ENCODE measurements around the gene SSBP4. TPM values are rescaled to one million over a fixed set of nuclear protein-coding genes. Genes with fewer than 3 reads are reported as not detected.

The SSBP4 gene
- total RNA-seq, 1 experiment from 2014 or later: 46.1 TPM

- H3K27me3 ChIP-seq (ENCODE audit: insufficient read depth, low read length): no peaks in the 10 kb centered on the region
- WGBS (ENCODE audit: extremely low coverage, insufficient read length, low lambda C conversion rate): no CpG with 5 or more reads among the region's 8 CpGs
- no peak overlapping the region for H2BK5ac ChIP-seq (ENCODE audit: insufficient read length, low read length)
- H4K5ac ChIP-seq (ENCODE audit: insufficient read length, low read depth, low read length): no peak overlapping the region
- no peak overlapping the region for H3K9ac ChIP-seq (ENCODE audit: extremely low read depth, insufficient read length, low read length)
- no peaks in the 10 kb centered on the region for H3K23me2 ChIP-seq (ENCODE audit: insufficient read length, low read depth, low read length, poor library complexity, severe bottlenecking)
- no peaks in the 10 kb centered on the region for H3K79me2 ChIP-seq (ENCODE audit: insufficient read depth, low read length)
- H3K4me1 Mint-ChIP-seq: peaks cover 0 to 3% of the 10 kb centered on the region in 2 experiments; a peak in 1 of 4 replicates
- no peak overlapping the region for H3K18ac ChIP-seq (ENCODE audit: insufficient read length, low read depth, low read length)
- H3K27me3 Mint-ChIP-seq (ENCODE audit: low read depth): no peaks in the 10 kb centered on the region; the same call in 1 of the 2 replicates
- H2BK120ac ChIP-seq (ENCODE audit: low read depth, low read length, poor library complexity, severe bottlenecking): no peak overlapping the region
- peaks cover 8 to 29% (median 28%) of the 10 kb centered on the region in 3 experiments; a peak in 6 of 7 replicates for H3K36me3 Mint-ChIP-seq (ENCODE audit: insufficient read depth in 1 of 3, low read depth in 3 of 3)
- no peaks in the 10 kb centered on the region for H3K4me1 ChIP-seq (ENCODE audit: insufficient read depth, low read length)
- H3K56ac ChIP-seq (ENCODE audit: insufficient read length, low read depth, low read length): no peak overlapping the region
- H3K79me1 ChIP-seq (ENCODE audit: insufficient read depth, low read depth, low read length, poor library complexity, severe bottlenecking): no peaks in the 10 kb centered on the region
- H2BK12ac ChIP-seq (ENCODE audit: insufficient read length, low read depth, low read length): no peak overlapping the region
- no peak overlapping the region for H3K27ac ChIP-seq (ENCODE audit: insufficient read length, low read depth, low read length)
- H4K91ac ChIP-seq (ENCODE audit: insufficient read length, low read depth, low read length): no peak overlapping the region
- H3K4ac ChIP-seq (ENCODE audit: low read depth, low read length): no peak overlapping the region
- H3K4me3 Mint-ChIP-seq: no peak overlapping the region
- no peak for DNase-seq
- H3K27ac Mint-ChIP-seq: peak overlapping the region in 2 of 3 experiments; percentile 19 to 85; a peak in 3 of 7 replicates
- H3T11ph ChIP-seq (ENCODE audit: low read length): no peak overlapping the region
- H3K23ac ChIP-seq (ENCODE audit: insufficient read length, low read depth, low read length): no peak overlapping the region
- TF ChIP-seq CTCF (conservative IDR thresholded peaks at IDR 0.05): no peak
- no peak overlapping the region for H2AFZ ChIP-seq (ENCODE audit: low read length)
- no peak overlapping the region for H3K14ac ChIP-seq (ENCODE audit: insufficient read depth, low read length)
- no peaks in the 10 kb centered on the region for H3K9me3 ChIP-seq (ENCODE audit: control insufficient read depth, low read depth, low read length)
- H4K20me1 ChIP-seq (ENCODE audit: control insufficient read depth, insufficient read depth, insufficient read length): no peaks in the 10 kb centered on the region
- H2AK5ac ChIP-seq (ENCODE audit: insufficient read length, low read length): no peak overlapping the region
- H3K4me2 ChIP-seq (ENCODE audit: insufficient read depth, insufficient read length, low read length): no peak overlapping the region
- no peak overlapping the region for H2BK15ac ChIP-seq (ENCODE audit: low read depth, low read length)
- no peak overlapping the region for H2BK20ac ChIP-seq (ENCODE audit: low read depth, low read length, poor library complexity, severe bottlenecking)
- H4K8ac ChIP-seq (replicated peaks; ENCODE audit: insufficient read length, low read depth, low read length): no peak overlapping the region
- H3K9me3 Mint-ChIP-seq: no peaks in the 10 kb centered on the region
These were observed 45.4 kb downstream of the SSBP4 start for GRCh38 chr19:18464646-18465045.

All from H9 (cell line).